ENCODE measurements around the gene CAPS2. TPM values are rescaled to one million over a fixed set of nuclear protein-coding genes. Genes with fewer than 3 reads are reported as not detected.

The CAPS2 gene
- total and polyA plus RNA-seq, 3 experiments from 2014 or later = 1.9 to 2.6 (median 2.5) TPM

- no peaks in the 10 kb centered on the region for H3K36me3 ChIP-seq (ENCODE audit: insufficient read depth, low read length)
- Mint-ChIP-seq H3K4me1 (no peaks in the 10 kb centered on the region), H3K36me3 (no peaks in the 10 kb centered on the region), H3K9me3 (no peaks in the 10 kb centered on the region), H3K27me3 (peaks cover 6 to 15% of the 10 kb centered on the region in 2 donors), H3K27ac (no peak overlapping the region), H3K4me3 (no peak overlapping the region)
- POLR2A ChIA-PET = no interaction called here
- DNase-seq = no peak
- CTCF ChIA-PET = no interaction called here
- H3K4me1 ChIP-seq (ENCODE audit: insufficient read depth, low read length) = no peaks in the 10 kb centered on the region
- no peak overlapping the region for H3K4me3 ChIP-seq (ENCODE audit: low read length)
- H3K27ac ChIP-seq (ENCODE audit: low read depth, low read length) = no peak overlapping the region
- no peaks in the 10 kb centered on the region for H3K27me3 ChIP-seq (ENCODE audit: insufficient read depth, low read length, poor library complexity, severe bottlenecking)
- no peaks in the 10 kb centered on the region for H3K9me3 ChIP-seq (ENCODE audit: low read length)
These were observed 6.5 kb downstream of the CAPS2 start for GRCh38 chr12:75323663-75324062.

- Histone ChIP-seq H3K9me3 (ENCODE audit: low read length) (no peaks in the 10 kb centered on the region), H3K27me3 (ENCODE audit: insufficient read depth, low read length, poor library complexity, severe bottlenecking) (no peaks in the 10 kb centered on the region), H3K4me3 (ENCODE audit: low read length) (no peak overlapping the region), H3K27ac (ENCODE audit: low read depth, low read length) (no peak overlapping the region), H3K4me1 (ENCODE audit: insufficient read depth, low read length) (no peaks in the 10 kb centered on the region), H3K36me3 (ENCODE audit: insufficient read depth, low read length) (no peaks in the 10 kb centered on the region)
- no peak for DNase-seq
- Mint-ChIP-seq H3K27me3 (peaks cover 6 to 7% of the 10 kb centered on the region in 2 donors), H3K9me3 (no peaks in the 10 kb centered on the region), H3K36me3 (no peaks in the 10 kb centered on the region), H3K4me1 (no peaks in the 10 kb centered on the region), H3K27ac (no peak overlapping the region), H3K4me3 (no peak overlapping the region)
- ChIA-PET CTCF (no interaction called here), POLR2A (no interaction called here)
These were observed 7.7 kb downstream of the CAPS2 start for GRCh38 chr12:75322464-75322863.

DNA sequence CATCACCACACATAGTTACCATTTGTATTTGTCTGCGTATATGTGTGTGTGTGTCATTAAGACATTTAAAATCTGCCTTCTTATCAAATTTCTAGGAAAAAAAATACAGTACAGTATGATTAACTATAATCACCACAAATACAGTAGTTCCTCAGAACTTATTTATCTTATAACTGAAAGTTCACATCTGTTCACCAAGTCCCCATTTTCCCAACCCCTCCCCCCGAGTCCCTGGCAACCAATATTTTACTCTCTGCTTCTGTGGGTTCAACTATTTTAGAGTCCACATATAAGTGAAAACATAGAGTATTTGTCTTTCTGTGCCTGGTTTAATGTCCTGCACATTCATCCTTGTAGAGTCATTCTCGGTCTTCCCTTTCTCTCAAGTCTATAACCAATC lies 12.3 kb downstream of the CAPS2 start:
- Histone ChIP-seq H3K9me3 (ENCODE audit: low read length) (no peaks in the 10 kb centered on the region), H3K4me1 (ENCODE audit: insufficient read depth, low read length) (no peaks in the 10 kb centered on the region), H3K27ac (ENCODE audit: low read depth, low read length) (no peak overlapping the region), H3K36me3 (ENCODE audit: insufficient read depth, low read length) (no peaks in the 10 kb centered on the region), H3K27me3 (ENCODE audit: insufficient read depth, low read length, poor library complexity, severe bottlenecking) (no peaks in the 10 kb centered on the region), H3K4me3 (ENCODE audit: low read length) (no peak overlapping the region)
- no peaks in the 10 kb centered on the region for H3K36me3 Mint-ChIP-seq
- ChIA-PET CTCF (no interaction called here), POLR2A (no interaction called here)
- no peak overlapping the region for H3K4me3 Mint-ChIP-seq
- no peak overlapping the region for H3K27ac Mint-ChIP-seq
- no peaks in the 10 kb centered on the region for H3K9me3 Mint-ChIP-seq
- DNase-seq = no peak
- H3K27me3 Mint-ChIP-seq = peaks cover 4 to 5% of the 10 kb centered on the region in 2 donors
- no peaks in the 10 kb centered on the region for H3K4me1 Mint-ChIP-seq

- H3K27me3 ChIP-seq (ENCODE audit: insufficient read depth, low read length, poor library complexity, severe bottlenecking) = no peaks in the 10 kb centered on the region
- H3K4me3 ChIP-seq (ENCODE audit: low read length) = no peak overlapping the region
- H3K27ac Mint-ChIP-seq = no peak overlapping the region
- no peaks in the 10 kb centered on the region for H3K4me1 Mint-ChIP-seq
- H3K27me3 Mint-ChIP-seq = no peaks in the 10 kb centered on the region
- no peak overlapping the region for H3K27ac ChIP-seq (ENCODE audit: low read depth, low read length)
- ChIA-PET POLR2A (no interaction called here), CTCF (no interaction called here)
- no peak for DNase-seq
- no peaks in the 10 kb centered on the region for H3K36me3 ChIP-seq (ENCODE audit: insufficient read depth, low read length)
- H3K36me3 Mint-ChIP-seq = peaks cover 0 to 1% (median 0%) of the 10 kb centered on the region in 3 donors
- H3K4me1 ChIP-seq (ENCODE audit: insufficient read depth, low read length) = no peaks in the 10 kb centered on the region
- H3K9me3 ChIP-seq (ENCODE audit: low read length) = no peaks in the 10 kb centered on the region
- H3K4me3 Mint-ChIP-seq = no peak overlapping the region
- no peaks in the 10 kb centered on the region for H3K9me3 Mint-ChIP-seq
These were observed 14.6 kb downstream of the CAPS2 start for GRCh38 chr12:75315518-75315917.

- no peaks in the 10 kb centered on the region for H3K27me3 Mint-ChIP-seq
- H3K36me3 Mint-ChIP-seq = peaks cover 0 to 1% (median 0%) of the 10 kb centered on the region in 3 donors
- no peaks in the 10 kb centered on the region for H3K36me3 ChIP-seq (ENCODE audit: insufficient read depth, low read length)
- H3K27ac ChIP-seq (ENCODE audit: low read depth, low read length) = no peak overlapping the region
- CTCF ChIA-PET = no interaction called here
- no peak overlapping the region for H3K4me3 ChIP-seq (ENCODE audit: low read length)
- no peaks in the 10 kb centered on the region for H3K9me3 ChIP-seq (ENCODE audit: low read length)
- no peaks in the 10 kb centered on the region for H3K4me1 ChIP-seq (ENCODE audit: insufficient read depth, low read length)
- H3K4me1 Mint-ChIP-seq = no peaks in the 10 kb centered on the region
- H3K27ac Mint-ChIP-seq = no peak overlapping the region
- H3K27me3 ChIP-seq (ENCODE audit: insufficient read depth, low read length, poor library complexity, severe bottlenecking) = no peaks in the 10 kb centered on the region
- no peak overlapping the region for H3K4me3 Mint-ChIP-seq
- H3K9me3 Mint-ChIP-seq = no peaks in the 10 kb centered on the region
- POLR2A ChIA-PET = no interaction called here
- DNase-seq = no peak
These were observed 18.8 kb downstream of the CAPS2 start for GRCh38 chr12:75311369-75311768.

GRCh38 chr12:75308279-75308678 lies 21.8 kb downstream of the CAPS2 start:
- ChIA-PET POLR2A (no interaction called here), CTCF (no interaction called here)
- Mint-ChIP-seq H3K4me1 (no peaks in the 10 kb centered on the region), H3K27me3 (no peaks in the 10 kb centered on the region), H3K27ac (no peak overlapping the region), H3K9me3 (no peaks in the 10 kb centered on the region), H3K36me3 (peaks cover 0 to 5% (median 1%) of the 10 kb centered on the region in 3 donors), H3K4me3 (no peak overlapping the region)
- H3K36me3 ChIP-seq (ENCODE audit: insufficient read depth, low read length) = no peaks in the 10 kb centered on the region
- no peaks in the 10 kb centered on the region for H3K4me1 ChIP-seq (ENCODE audit: insufficient read depth, low read length)
- H3K27me3 ChIP-seq (ENCODE audit: insufficient read depth, low read length, poor library complexity, severe bottlenecking) = no peaks in the 10 kb centered on the region
- no peak for DNase-seq
- H3K9me3 ChIP-seq (ENCODE audit: low read length) = no peaks in the 10 kb centered on the region
- no peak overlapping the region for H3K4me3 ChIP-seq (ENCODE audit: low read length)
- no peak overlapping the region for H3K27ac ChIP-seq (ENCODE audit: low read depth, low read length)

GRCh38 chr12:75305412-75306332 lies 24.5 kb downstream of the CAPS2 start:
- CTCF ChIA-PET = no interaction called here
- no peaks in the 10 kb centered on the region for H3K4me1 Mint-ChIP-seq

GRCh38 chr12:75302781-75303180 lies 27.3 kb downstream of the CAPS2 start:
- no peak for DNase-seq
- no peaks in the 10 kb centered on the region for H3K9me3 Mint-ChIP-seq
- CTCF ChIA-PET = no interaction called here

More at GRCh38 chr12:75305412-75306332, 24.5 kb downstream of the CAPS2 start:
- no peak for DNase-seq
- Mint-ChIP-seq H3K4me3 (no peak overlapping the region), H3K27me3 (no peaks in the 10 kb centered on the region), H3K36me3 (peaks cover 0 to 5% (median 0%) of the 10 kb centered on the region in 3 donors), H3K9me3 (no peaks in the 10 kb centered on the region), H3K27ac (no peak overlapping the region)
- Histone ChIP-seq H3K9me3 (ENCODE audit: low read length) (no peaks in the 10 kb centered on the region), H3K36me3 (ENCODE audit: insufficient read depth, low read length) (no peaks in the 10 kb centered on the region), H3K27ac (ENCODE audit: low read depth, low read length) (no peak overlapping the region), H3K27me3 (ENCODE audit: insufficient read depth, low read length, poor library complexity, severe bottlenecking) (no peaks in the 10 kb centered on the region), H3K4me1 (ENCODE audit: insufficient read depth, low read length) (no peaks in the 10 kb centered on the region), H3K4me3 (ENCODE audit: low read length) (no peak overlapping the region)
- POLR2A ChIA-PET = no interaction called here

More at GRCh38 chr12:75302781-75303180, 27.3 kb downstream of the CAPS2 start:
- Histone ChIP-seq H3K27me3 (ENCODE audit: insufficient read depth, low read length, poor library complexity, severe bottlenecking) (no peaks in the 10 kb centered on the region), H3K4me1 (ENCODE audit: insufficient read depth, low read length) (no peaks in the 10 kb centered on the region), H3K4me3 (ENCODE audit: low read length) (no peak overlapping the region), H3K27ac (ENCODE audit: low read depth, low read length) (no peak overlapping the region), H3K36me3 (ENCODE audit: insufficient read depth, low read length) (no peaks in the 10 kb centered on the region), H3K9me3 (ENCODE audit: low read length) (no peaks in the 10 kb centered on the region)
- Mint-ChIP-seq H3K4me3 (no peak overlapping the region), H3K36me3 (peaks cover 0 to 5% (median 0%) of the 10 kb centered on the region in 3 donors), H3K27me3 (no peaks in the 10 kb centered on the region), H3K4me1 (no peaks in the 10 kb centered on the region), H3K27ac (no peak overlapping the region)
- POLR2A ChIA-PET = no interaction called here
